ENCODE measurements around the gene CCDC85C.
A peak's percentile ranks its signal among the peaks of the same experiment; 100 is the strongest.

CCDC85C gene

DNA sequence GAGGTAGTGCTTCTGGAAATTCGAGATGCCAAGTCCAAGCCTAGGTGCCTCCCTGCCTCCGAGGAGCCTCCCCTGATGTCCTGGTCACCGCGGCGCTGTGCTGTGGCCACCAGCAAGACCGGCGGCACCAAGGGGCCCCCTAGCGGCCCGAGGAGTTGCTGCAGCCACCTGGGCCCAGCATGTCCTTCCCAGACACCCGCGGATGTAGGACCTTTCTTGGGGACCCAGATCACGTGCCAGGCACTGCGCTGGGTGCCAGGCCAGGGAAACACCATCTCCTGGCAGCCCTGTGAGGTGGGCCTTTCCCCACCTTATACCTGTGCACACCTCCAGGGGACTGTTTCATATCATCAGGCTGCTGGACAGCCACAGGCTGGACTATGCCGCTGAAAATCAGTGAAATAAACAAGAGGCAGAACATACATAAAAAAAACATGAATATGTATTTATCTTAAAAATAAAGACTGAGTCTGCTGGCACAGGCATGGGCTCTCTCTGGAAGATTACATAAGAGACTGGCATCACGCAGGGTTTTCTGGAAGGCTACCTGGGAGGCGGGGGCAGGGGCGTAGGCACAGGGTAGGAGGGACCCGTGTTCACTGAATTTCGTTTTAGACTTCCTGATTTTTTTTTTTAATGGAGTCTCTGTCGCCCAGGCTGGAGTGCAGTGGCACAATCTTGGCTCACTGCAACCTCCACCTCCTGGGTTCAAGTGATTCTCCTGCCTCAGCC, 25.0 kb upstream of the CCDC85C start:
- peak; percentile 81 for DNase-seq

DNA sequence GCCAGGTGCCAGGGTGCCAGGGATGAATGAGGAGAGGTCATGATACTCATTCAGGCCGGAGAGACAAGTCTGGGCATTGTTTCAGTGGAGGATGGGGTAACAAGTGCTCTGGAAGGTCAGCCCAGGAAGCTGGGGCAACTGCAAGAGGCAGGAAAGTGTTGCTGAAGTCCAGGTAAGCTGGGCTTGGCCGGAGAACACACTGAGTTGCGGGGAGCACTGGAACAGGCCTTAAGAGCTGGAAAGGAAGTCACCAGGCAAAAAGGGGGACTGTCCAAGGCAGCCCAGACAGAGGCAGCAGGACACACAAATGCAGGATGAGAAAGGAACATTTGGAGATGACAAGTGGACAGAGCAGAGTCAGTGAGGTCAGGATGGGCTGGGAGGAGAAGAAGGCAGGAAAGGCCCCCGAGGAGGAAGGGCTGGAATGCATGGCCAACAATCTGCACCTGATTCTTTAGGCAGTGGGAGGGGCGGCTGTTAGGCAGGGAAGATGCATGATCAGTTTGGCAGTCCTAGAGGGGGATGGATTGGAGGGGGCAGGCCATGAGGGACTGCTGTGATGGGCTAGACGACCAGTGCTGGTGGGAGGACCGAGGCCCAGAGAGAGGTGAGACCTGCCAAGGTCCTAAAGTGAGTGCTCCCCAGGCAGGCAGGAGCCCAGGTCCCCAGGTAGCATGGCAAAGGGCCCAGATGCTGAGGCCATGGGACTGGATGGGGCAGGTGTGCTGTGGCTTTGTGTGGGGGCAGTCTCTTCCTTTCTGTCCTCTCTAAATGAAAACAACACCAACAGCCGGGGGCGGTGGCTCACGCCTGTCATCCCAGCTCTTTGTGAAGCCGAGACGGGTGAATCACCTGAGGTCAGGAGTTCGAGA, 23.7 kb upstream of the CCDC85C start:
- DNase-seq = no peak

DNA sequence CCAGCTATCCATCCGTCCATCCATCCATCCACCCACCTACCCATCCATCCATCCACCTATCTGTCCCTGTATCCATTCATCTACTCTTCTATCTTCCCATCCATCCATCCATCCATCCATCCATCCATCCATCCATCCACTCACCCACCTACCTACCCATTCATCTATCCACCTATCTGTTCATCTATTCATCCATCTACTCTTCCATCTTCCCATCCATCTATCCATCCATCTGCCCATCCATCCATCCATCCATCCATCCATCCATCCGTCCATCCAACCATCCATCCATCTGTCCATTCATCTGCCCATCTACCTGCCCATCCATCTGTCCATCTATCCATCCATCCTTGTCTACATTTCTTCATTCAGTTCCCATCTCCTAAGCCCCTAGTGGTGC, 23.1 kb upstream of the CCDC85C start:
- DNase-seq = no peak

DNA sequence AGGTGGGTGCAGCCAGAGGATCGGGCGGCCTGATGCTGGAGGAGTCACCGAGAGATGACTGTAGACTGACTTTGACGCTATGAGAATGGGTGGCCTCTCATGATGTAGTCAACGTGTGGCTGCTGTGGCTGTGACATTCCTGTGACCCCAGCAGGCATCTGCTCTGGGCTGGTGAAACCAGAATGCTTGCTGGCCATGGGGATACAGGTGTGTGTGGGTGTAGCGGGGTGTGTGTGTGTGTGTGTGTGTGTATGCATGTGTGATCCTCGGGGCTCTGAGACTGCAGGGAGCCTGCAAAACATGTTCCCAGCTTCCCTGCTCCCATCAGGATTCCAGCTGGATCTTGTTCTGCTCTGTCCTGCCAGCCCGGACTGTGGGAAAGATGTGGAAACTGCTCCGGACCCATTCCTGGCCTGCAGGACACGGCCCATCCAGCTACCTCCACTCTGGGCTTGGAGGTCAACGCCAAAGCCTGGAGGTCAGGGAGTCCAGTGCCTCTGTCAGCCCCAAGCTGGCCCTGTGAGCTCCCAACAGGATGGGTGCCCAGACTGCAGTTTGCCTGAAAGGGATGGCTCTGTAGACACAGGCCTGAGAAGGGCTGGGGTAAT, 22.1 kb upstream of the CCDC85C start:
- DNase-seq = no peak

DNA sequence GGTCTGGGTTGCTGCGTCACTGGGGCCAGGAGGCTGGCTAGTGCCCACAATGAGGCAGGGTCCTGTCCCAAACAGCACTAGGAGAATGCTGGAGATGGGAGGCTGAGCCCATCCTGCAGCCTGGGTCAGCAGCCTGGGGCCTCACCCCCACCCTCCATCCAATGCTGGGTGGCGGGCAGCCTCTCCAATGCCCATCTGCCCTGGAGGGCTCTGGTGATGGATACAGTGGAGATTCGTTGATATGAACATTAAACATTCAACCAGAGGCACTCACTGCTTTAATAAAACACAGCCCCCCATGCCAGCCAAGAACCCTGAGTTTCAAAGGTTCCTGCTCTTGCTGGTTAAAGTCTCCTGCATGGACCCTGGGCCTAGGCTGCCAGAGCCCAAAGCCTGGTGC, 21.5 kb upstream of the CCDC85C start:
- no peak for DNase-seq

DNA sequence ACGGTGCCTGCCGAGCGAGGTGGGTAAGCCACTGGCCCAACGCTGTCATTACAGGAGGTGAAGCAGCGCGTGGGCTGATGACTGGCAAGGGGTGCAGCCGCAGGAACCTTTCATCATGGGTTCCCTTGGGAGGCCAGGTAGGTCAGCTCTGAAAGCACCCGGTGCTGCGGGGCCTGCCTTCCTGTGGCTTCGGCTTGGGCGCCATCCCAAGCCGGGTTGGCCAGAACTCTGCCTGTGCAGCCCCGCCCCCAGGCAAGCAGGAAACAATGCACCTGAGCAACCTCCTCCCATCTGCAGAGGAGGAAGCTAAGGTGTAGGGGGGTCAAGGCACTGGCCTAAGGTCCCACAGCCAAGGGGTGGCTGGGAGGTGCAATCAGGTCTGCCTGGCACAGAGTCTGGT, 21.0 kb upstream of the CCDC85C start:
- DNase-seq = no peak

DNA sequence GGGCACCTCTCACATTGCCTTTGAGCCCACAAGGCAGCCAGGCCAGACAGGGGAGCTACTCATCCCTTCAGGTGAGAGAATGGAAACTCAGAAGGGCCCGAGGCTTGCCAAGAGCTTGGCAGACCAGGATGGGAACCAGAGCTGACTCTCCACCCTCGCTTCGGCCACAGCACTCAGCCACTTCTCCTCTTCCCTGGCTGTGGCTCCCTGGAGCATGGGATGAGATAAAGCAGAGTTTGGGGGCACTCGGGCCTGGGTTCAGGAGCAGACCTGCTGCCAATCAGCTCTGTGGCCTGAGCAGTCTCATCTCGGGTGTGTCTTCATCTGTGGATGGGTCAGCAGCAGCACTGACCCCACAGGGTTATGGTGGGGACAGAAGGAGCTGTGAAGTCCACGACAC, 20.0 kb upstream of the CCDC85C start:
- DNase-seq = no peak

DNA sequence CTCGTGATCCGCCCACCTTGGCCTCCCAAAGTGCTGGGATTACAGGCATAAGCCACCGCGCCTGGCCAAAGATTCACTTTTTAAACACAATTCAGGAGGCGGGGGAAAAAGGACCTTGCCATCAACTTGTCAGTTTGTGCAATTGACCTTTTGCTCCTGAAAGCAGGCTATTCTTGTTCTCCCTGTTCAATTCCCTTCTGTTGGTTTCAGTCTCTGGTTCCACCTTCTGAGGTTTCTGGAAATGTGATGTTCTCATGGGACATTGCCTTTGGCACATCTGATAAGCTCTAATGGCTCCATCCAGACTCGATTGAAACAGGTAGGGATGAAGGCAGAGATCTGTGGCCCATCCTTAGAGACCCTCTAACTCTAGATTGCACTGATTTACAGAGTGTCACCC, 17.9 kb upstream of the CCDC85C start:
- no peak for DNase-seq

DNA sequence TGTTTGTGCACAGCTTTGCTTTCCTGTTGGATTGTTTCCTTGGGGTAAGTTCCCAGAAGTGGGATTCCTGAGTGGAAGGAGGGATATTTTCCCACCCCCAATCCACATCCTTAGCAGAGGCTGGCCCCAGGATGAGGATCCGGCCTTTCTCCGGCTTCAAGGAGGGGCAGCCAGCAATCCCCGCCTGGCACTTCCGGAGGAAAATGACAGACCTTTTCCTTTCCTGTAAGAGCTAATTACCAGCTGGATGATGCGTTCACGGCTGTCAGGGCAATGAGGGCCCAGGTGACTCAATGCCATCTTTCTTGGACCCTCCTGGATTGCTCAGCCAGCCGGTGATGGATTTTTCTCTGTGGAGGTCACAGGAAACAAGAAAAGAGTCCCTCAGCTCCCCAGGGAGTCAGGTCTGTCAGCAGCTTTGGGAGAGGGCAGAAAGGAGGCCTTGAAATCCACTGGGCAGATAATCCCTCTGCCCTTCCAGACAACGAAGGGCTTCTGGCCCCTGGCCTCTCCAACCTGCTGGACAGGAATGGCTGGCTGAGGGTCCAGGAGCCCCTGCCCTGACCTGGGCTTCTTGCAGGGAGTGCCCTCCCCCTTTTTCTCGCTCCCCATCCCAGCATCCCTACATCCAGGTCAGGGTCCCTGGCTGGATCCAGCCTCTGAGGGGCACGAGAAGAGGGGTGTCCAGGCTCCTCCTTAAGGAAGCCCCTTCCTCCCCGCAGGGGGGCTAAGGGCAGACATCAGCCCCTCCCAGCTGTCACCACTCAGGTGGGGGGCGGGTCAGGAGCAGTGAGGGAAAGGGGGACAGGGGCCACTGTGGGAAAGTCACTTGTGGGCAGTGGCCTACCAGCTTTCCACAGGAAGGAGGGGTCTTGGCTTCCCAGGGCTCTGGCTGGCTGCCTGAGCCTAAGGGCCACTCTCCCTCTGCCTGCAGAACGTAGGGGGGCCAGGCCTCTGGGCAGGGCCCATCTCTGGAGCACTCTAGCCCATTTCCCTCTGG, 16.1 kb upstream of the CCDC85C start:
- no peak for DNase-seq

DNA sequence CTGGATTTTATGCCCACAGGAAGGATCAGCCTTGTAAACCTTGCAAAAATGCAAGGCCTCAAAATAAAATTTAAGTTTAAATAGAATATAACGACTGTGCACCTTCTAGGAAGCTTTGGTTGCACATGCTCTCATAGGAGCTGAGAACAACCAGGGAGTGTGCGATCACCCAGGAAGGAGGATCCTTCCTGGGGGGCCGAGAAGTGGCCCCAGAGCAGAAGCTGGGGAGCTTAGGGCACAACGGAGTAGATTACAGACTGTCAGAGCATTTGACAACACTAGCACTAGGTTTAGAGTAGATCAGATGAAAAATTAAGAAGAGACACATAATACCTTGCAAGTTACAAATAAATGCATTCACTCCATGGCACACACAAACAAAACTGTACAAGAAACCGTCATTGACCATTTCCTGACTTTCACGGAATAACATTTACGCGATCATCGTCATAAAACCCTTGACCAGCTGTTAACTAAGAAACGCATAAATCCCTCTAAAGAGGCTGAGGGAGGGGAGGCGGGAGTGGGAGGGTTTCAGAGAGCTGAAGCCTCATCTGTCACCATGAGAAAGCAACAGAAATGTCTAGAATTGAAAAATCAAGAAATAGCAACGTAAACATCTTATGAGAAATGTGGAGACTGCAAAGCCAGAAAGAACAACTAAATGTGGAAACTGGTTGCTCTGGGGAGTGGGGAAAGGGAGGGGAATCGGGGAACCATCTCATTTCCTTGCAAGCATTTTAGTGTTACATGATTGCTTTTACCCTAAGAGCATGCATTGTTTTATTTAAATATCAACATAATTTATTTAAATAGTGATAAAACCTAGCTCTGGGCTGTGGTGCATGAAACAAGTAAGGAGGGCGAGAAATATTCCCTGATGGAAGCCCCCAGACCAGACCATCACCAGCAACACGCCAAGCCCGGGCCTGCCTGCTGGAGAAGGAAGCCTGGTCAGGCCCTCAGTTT, 13.1 kb upstream of the CCDC85C start:
- no peak for DNase-seq

DNA sequence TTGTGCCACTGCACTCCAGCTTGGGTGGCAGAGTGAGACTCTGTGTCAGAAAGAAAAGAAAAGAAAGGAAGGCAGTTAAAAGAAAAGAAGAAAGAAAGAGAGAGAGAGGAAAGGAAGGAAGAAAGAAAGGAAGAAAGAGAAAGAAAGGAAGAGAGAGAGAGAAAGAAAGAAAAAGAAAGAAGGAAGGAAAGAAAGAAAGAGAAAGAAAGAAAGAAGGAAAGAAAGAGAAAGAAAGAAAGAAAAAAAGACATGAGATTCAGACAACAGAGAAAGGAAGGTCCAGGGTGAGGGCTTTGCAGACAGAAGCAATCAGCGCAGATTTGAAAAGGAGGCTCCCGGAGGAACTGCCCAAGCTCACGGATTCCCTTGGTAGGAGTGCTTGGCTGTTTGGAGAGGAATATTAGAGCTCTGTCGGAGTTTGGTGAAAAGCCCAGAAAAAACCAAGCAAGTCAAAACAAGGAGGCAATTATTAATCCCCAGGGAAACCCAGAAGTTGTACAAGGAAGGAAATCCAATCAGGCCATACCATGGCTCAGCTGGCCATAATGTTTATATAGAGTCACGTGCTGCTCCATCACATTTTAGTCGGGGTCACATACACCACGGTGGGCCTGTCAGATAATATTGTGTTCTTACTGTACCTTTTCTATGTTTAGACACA, 11.6 kb upstream of the CCDC85C start:
- DNase-seq = no peak

DNA sequence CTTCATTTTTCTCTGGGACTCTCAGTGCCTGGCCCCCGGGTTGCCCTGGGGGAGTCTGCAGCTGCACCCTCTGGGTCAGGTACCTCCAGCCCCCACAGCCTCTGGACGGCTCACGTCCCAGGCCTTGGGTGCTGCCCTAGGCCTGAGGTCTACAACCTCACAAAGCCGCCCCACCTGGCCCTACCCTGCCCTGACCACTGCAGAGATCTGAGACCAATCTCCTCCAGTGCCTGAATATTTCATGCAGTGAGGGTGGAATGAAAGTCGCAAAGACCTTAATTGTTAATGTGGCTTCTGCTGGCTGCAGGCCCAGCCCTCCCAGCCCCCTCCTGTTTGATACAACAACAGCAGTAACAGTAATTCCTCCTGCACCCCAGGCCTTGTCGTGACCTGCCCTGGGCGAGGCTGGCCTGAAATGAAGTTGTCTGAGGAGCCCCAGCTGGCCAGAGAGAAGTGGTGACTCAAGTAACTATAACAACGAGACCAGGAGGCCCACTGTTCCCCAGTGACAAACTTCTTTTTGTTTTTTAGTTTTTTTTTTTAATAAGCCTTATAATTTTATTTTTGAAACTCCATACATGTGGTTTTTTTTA, 8.8 kb upstream of the CCDC85C start:
- no peak for DNase-seq

DNA sequence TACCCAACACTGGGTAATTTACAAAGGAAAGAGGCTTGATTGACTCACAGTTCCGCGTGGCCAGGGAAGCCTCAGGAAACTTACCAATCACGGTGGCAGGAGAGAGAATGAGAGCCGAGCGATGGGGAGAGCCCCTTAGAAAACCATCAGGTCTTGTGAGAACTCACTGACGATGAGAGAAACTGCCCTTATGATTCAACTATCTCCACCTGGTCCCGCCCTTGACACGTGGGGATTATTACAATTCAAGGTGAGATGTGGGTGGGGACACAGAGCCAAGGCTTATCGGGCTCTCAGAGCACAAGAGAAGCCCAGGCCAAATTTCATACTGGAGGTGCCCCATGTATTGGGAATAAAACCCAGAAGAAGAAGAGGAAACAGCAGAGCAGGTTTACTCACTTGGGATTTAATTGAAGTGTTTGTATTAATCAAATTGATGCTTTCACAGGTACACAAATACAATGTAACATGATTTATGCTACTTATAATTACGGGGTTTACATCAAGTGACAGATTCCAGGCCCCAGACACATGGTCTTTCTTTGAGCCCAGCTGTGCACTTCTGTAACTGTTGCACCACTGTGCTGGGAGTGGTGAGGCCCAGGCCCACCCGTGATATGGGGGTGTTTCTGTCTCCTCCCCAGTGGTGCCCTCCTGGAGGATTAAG, 8.2 kb upstream of the CCDC85C start:
- DNase-seq = no peak

DNA sequence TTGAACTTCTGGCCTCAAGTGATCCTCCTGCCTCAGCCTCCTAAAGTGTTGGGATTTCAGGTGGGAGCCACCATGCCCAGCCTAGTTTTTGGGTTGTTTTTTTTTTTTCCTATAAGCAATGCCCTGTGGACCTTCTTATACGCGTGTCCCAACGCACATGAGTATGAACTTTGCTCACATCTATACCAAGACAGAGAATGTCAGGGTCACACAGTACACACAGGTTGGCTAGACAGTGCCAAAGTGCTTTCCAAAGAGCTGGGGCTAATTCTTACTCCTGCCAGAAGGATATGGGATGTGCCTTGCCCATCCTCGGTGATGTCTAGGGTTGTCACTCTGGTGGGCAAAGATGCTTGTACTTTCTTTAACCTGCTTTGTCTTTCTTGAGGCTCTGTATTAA, 7.6 kb upstream of the CCDC85C start:
- no peak for DNase-seq

DNA sequence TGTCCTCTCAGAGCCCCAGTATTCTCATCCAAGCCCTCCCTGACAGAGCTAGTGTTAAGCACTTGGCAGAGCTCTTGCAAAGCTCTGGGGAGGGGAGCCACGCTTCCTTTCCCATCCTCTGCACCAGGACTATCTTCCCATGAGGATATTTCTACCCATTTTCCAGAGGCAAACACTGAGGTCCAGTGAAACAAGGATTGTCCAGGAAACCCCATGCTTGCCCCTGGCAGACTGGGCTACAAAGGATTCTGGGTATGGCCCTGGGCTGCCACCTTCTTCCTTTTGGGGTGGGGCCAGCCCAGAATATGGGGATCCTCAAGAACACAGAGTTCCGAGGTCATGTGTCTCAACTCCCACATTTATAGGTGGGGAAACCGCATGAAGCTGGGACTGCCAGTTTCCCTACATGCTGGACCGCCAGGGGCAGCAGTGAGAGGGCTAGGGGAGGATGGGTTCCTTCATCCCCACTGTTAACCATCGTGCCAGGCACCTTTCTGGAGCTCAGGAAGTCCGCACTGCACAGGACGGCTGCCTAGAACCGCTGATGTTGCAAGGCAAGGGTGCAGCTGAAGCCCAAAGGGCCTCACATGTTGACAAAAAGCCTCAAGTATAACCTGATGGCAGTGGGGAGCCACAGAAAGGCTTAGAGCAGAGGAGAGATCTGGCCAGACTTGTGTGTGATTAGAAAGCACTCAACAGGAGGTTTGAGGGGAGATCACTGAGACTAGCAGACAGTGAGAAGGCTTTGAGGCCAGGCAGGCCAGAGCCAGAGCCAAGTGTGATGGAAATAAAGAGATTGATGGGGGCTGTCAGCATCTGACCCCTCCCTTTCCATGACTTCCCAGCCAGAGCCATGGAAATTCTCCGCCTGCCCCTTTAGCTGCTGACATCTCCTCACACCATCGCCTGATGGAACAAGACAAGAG, 5.5 kb upstream of the CCDC85C start:
- no peak for DNase-seq

DNA sequence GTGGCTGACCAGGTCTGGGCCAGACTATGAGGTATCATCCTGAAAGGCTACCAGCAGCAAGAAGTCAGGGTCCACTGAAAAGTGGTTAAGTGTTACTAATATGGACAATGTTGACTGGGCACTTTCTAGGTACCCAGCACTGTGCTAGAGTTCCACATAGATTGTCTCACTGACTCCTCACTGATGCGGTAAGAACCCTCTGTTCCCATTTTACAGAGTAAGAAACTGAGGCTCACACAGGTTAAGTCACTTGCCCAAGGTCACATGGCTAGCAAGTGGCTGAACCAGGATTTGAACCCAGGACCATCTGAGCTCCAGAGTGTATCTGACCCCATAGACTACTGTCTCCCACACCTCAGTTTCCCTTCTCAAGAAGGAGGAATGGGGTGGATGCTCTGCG, 4.6 kb upstream of the CCDC85C start:
- DNase-seq = no peak

DNA sequence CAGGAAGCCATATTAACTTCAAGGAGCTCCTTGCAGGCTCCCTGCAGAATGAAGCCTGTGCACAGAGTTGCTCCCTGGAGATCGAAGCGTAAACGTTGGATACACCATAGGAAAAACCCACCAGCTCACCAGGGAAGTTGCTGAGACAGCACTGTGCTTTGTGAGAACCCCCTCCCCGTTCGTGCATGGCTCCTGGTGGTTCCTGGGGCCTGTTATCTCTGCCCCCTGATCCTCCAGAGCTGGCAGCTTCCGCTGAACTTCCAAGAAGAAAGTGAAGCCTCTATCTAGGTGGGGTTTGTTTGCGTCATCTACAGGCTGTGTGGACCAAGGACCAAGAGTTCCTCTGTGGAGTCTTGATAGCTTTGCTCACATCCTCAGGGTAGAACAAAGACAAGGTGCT, 2.4 kb upstream of the CCDC85C start:
- no peak for DNase-seq

DNA sequence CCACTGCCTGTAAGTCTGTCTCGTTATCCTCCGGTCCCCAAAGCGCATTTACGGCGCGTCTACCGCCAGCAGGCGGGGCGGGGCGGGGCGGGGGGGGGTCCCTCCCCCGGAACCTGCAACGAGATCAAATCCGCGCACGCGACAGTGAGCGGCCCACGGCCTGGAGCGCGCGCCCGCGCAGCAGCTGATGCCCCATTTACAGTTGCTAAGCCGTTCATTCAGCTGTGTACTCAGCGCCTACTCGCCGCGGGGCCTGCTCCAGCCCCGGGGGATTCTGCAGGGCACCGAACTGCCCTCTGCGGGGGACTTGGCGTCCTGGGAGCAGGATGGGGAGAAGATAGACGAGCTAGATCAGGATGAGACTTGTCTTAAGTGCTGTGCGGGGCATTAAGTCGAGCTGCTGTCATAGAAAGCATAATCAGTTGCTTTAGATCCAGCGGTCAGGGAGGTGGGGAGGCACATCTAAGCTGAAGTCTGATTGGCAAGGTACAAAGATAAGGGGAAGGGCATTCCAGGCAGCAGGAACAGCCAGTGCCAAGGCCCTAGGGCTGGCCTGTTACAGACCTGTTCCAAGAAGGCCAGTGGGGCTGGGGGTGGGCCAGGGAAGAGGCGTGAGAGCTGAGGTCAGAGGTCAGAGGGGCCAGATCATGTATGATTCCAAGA, 1.4 kb upstream of the CCDC85C start:
- peak; percentile 83 for DNase-seq

All from DMS53 (cell line).